Raji (cell line): ENCODE data around the gene HOXC10.

Source experiments
- POLR2A ChIP-seq: IDR thresholded peaks from 2 replicates; pipeline ENCODE4 v1.6.1; 2011; ENCODE audit warnings: low read depth, low read length, control low read depth; ENCODE audit not compliant: insufficient read depth

The HOXC10 gene

DNA sequence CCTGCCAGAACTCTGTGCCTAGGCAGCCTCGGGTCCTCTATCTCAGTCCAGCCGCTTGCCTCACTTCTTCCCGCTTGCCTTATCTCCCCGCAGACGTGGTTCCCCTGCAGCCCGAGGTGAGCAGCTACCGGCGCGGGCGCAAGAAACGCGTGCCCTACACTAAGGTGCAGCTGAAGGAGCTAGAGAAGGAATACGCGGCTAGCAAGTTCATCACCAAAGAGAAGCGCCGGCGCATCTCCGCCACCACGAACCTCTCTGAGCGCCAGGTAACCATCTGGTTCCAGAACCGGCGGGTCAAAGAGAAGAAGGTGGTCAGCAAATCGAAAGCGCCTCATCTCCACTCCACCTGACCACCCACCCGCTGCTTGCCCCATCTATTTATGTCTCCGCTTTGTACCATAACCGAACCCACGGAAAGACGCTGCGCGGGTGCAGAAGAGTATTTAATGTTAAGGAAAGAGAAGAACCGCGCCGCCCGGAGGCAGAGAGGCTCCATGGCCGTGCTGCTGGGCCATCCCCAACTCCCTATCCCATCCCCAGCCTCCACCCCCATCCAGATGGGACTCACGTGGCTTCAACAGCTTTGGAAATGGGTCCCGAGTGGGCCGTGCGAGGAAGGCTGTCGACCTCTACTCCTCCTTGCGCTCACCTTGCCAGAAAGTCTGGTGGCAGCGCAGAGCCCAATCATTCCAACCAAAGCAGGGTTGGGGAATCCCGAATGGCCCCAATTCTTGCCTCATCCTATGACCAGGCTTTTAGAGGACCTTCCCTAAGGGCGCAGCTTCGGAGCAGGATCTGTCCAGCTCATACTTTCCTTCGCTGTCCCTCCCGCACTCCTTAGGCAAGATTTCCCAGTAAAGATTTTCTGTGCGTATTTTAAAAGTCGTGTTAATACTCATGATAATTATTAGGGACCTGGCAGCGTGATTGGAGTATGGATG is 39.8 kb upstream of the HOXC10 start:
- TF ChIP-seq POLR2A = no peak

DNA sequence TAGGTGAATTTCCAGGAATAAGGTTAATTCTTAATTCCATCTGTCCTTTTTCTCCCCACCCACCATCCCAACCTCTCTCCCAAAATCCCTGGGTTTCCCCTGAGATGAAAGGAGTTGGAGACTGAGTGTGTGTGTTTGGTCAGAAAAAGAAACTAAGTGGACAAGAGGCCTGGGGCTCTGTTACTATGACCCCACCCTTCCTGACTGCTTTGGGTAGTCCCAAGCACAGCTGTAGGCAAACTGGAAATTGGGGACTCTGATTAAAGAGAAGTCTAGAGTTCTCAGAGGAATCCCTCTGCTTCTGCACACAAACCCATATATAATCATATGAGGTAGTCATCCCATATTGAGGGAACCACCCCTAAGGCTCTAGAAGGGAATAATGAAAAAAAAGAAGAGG is 37.2 kb upstream of the HOXC10 start:
- TF ChIP-seq POLR2A = no peak

DNA sequence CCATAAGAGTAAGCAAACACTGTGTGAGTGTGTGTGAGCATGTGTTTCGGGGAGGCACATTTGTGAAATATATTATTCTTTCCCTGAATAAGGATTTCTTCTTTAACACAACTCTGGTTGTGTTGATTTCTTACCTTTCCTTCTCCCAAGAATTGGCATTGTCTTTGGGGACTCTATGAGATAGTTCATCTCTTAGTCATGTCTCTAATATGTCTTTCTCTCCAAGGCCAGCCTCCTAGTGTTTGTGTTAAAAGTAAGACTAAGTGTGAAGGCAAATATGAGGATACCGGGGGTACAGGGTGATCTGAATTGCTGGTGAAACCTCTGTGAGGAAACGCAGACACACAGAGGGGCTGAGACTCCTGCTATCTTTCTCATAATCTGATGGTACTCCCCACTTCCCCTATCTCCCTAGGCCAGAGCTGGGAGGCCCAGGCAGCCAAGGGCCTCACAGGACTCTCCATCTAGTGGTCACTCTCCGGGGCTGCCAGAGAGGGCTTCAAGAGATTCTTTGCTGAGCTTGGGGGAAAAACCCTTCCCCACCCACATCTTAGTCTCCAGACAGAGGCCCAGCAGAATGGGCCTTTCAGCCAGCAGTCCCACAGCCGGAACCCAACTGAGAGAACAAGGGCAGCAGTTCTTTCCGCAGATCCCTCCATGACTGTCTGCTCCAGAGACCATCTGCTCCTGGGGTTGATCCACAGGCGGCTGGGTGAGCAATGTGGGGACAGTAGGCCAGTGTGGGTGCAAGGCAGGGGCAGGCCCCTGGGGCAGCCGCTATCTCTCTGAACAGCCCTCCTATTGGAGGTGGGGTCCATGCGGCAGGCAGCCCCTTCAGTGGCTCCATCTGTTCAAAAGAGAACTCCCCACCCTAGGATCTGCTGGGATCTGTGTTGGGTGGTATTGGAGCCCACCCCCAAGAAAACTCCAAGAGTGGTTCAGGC is 36.0 kb upstream of the HOXC10 start:
- no peak for TF ChIP-seq POLR2A

DNA sequence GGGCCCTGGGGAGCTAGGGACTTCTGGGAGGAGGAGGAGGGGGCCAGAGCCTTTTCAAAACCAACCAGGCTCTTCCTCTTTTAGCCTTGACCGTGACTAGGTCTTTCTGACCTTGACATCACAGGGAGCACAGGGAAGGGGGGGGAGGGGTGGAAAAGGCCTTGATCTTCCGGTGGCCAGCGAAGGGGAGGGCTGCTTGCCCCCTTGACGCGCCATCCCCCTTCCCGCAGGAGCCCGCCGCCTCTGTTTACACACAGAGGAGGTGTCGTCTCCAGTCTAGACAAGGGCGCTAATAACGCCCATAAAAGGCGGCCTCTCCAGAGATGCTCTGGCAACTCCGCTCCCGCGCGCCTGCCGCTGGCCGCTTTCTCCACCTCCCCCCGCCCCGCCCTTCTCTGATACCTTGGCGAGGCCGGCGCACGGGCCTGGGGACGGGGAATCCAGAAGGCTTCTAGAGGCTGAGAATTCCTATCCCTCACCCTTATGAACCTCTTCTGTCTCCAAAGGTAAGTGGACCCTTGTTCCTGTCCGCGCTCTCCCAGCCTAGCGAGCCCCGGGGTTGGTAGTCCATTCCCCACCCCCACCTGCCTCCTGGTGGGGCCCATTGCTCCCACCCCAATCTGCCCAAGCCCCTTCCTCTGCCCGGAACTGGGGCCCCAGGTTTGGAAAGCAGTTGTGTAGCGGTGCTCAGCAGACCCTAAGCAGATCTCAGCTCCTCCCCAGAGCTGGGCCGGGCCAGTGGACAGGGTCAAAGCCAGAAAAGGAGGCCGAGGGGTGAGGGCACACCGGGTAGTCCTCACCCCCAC is 35.1 kb upstream of the HOXC10 start:
- TF ChIP-seq POLR2A = no peak

DNA sequence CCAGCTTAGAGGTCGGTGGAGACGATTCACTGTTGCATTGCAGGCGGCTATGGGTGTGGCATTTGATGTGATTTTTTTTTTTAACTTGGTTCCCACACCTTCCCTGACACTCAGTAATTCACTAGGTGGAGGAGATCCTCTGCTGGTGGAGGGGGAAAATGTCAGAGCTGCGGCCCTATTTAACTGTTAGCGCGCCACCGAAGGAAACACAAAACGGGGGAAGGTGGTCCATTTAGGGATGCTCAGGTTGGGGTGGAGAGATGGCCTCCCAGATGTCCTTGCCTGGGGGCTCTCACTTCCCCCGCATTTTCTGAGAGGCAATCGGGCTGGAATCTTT is 34.5 kb upstream of the HOXC10 start:
- no peak for TF ChIP-seq POLR2A

DNA sequence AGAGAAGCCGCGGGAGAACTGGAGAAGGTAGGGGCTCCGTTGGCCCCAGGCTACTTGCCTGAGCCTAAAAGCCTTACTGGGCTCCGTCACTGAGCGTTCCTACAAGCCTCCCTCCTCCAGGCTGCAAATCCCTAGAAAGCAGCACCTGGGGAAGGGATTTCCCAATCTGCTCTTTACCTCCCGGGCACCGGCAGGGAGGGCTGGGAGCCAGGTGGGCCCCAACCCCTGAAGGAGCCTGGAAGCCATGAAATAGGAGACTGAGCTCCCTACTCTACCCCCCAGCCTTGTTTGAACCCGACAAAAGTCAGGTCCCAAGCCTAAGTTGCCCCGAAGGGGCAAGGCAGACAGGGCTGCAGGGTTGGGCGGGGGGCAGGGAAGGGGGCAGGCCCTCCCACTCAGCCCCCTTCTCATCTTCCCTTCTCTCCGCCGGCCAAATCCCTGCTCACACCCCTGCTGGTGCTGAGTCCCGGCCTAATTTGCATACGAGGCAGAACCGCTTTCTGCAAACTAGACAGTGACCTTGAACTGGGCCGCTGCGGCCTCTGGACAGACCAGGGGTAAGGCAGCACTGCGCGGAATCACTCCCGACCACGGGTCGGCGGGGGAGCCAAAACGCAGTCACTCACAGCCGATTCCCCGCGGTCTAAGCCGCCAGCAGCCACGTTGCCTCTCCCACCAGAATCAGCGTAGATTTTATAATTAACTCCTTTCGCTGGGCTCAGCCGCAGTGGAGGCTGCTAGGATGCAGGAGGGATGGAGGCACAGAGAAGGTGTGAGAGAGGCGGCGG is 34.0 kb upstream of the HOXC10 start:
- TF ChIP-seq POLR2A = no peak

DNA sequence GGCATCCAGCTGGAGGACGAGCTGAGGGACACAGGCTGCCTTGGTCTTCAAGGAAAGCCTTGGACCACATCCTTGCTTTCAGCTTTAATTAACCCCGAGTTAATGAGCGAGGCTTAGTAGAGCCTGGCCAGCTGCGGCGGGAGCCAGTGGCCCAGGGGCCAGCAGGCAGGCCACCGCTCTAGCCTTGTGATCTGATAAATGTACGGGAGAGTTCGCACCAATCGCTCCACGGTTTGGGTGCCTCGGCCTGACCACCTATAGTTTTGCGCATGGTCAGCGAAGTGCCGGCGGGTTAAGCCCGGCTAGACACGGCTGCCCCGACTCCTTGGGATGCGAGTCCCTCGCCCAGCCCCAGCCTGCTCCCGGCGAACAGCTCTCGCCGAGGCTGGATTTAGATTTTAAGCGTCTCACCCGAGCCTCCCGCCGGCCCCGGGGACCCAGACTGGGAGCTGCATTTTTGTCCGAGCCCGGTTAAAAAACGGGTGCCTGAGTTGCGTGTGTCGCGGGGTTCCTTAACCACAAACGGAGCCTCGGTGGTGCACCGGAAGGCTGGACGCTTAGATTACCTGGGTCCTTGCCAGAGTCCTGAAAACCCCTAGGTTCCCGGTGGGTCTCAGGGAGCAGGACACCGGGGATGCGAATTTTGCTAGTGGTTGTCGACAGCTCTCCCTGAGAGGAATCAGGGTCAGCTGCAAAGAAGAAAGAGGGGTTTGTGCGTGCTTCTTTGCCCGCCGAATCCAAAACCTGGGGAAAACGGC is 33.2 kb upstream of the HOXC10 start:
- TF ChIP-seq POLR2A = no peak

DNA sequence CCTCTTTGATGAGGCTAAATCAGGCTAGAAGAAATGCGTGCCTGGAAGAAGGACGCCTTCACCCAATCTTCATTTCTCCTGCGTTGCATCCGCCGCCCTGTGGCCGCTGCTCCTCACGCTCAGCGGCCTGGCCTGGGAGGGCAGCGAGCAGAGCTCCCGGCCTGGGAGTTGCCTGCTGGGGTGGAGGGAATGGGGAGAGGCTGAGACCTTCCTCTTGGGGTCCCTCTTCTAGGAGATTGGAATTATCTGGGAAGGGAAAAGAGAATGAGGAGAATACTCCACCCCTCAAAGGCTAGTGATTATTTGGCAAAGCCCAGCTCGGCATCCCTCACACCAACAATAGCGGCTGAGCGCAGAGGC is 32.6 kb upstream of the HOXC10 start:
- TF ChIP-seq POLR2A = no peak

DNA sequence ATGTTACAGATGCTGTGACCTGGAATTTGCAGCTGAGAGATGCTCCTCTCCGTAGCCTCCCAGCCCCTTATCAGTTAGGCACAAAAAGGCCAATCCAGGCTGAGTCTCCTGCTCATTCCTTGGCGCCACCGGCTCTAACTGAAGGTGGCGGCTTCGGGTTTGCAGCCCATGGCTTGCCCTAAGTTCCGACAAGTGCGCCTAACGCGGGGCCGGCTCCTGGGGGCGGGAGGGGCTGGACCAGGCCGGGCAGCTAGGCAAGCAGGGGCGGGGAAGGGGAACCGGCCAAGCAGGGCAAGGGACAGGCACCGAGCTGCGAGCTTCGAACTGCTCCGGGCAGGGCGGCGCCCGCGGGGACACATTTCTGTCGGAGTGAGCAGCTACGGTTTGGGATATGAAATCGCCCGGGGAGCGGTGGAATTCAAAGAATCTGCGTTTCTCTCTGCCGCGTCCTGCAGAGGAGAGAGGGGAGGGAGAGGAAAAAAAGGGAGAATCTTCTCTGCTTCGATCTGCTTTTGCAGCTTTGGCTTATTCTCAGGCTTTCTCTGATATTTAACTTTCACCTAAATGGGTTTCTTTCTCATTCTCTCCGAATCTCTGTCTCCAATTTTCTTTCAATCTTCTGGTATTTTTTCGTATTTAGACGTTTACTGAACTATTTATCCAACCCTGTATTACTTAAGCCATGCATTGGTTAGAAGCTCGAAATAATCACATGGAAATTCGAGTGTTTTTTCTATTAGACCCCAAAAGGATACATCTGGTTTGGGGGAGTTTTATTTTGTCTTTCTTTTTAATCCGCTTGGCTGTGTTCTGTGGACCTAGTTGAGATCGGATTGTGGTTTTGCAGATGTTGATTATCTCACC is 31.8 kb upstream of the HOXC10 start:
- TF ChIP-seq POLR2A = no peak

DNA sequence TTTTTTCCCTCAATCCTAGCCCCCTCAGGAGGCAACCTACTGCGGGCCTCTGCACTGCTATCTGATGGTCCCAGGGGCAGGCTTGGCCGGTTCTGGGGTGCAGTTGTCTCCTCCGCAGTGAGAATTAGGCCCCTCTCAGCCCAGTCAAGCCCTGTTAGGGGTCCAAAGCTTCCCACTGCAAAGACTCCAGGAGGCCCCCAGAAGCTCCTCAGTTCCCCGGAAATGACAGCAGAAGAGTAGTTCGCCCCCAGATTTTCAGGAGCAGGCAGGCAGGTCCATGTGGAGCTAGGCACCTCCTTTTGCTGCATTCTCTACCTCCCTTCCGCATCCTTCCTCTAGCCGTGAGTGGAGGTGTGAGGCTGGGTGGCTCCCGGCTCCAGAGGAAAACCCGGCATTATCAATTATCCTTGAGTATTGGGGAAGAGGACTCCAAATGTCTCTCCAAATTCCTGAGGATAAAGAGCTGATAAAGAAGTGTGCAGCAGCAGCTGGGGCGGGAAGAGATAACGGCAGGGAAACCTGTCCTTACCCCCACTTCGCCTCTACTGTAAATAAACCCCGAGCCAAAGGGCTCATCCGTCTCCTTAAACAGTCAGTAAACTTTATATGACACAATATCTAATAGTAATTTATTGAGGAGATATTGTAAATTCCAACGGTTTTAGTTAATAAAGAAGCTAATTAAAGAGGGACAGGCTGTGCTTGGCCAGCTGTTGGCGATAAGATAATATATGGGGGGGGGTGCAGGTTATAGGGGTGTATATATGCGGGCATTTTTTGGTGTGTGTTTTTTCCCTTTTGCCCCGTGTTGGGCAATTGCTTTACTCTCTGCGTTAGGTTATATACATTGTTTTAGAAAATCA is 30.9 kb upstream of the HOXC10 start:
- TF ChIP-seq POLR2A = no peak

DNA sequence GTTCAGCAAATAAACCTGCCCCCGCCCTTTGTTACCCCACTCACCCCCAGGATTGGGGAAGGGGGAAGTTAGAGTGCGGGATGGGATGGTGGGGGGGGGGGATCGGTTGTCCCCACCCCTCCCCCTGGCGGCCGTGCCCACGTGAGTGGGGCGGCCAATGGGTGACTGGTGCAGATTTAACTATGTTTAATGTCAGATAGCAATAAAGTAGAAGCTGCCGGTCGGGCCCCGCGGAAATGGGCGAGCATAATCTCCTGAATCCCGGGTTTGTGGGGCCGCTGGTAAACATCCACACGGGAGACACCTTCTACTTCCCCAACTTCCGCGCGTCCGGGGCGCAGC is 30.3 kb upstream of the HOXC10 start, which contains the start of gene HOXC12:
Gene HOXC12, plus strand, starts transcription at position 210 of the 342 bp plus-strand sequence. Its CDS starts 27 bp downstream, at position 237.
- TF ChIP-seq POLR2A = no peak
